HG03159 (cell line): ENCODE measurements around the gene LSM10.

Source experiments
- ATAC-seq: cut with Tn5 transposase; IDR thresholded peaks from one replicate; pipeline ENCODE4 v1.9.1; 2021; ENCODE audit warnings: mild to moderate bottlenecking, moderate library complexity; ENCODE audit not compliant: unreplicated experiment

Gene LSM10

DNA sequence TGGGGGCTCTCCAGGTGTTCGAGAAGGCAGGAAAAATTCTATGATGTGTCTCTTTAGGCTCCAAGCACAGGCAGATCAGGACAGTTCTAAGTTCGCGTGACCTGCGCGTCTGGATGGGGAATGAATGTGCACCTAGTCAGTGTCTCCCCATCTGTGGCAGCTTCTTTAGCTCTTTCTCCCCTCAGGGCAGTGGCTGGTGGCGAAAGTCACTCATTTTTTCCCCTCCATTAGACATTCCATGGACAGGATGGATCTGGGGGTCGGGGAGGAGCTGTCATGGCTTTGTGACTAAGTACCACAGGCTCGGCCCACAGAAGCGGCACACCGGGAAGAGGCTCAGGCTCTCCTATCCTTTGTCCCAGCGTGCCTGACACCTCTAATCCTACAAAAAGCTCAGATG is 43.2 kb downstream of the LSM10 start:
- no peak for ATAC-seq

DNA sequence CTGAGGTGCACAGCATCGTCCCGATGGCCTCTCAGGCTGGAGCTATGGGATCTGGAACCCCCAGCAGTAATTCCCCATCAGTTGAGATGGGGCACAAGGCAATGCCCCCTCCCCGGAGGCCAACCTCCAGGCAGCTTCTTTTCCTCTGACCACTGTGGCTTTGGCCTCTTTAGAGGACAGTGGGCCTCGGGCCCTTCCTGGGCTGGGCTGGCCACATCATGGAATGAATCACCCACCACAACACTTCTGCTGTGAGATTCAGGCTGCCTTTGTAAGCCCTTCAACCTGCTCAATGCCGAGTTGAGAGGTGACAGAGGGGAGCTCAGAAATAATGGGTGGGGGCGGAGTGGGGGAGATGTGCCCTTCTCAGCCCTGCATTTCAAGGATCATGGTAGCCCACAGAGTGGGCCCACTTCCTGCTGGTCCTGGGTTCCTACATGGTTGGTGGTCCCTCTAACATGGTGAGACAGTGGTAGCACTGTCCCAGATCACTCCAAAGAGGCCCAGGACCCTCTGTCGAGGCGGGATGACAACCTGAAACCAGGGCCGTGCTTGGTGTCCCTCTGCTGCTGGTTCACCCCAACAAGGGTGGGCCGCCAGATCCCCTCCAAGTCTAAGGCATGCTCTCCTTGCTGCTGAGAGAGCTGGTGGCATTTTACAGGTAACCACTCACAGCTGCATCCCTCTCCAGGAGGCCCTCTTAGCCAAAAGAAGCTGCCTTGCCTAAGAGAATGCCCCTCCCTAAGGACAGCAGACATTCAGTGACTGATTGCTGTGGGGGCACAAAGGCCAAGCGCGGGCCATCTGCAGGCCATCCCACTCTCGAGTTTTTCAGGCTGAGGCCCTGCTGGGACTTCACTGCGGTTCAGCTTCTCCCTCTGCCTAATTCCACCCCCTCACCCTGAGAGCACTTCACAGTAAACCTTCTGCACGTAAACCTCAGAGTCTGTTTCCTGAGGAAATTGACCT is 44.5 kb downstream of the LSM10 start:
- no peak for ATAC-seq

DNA sequence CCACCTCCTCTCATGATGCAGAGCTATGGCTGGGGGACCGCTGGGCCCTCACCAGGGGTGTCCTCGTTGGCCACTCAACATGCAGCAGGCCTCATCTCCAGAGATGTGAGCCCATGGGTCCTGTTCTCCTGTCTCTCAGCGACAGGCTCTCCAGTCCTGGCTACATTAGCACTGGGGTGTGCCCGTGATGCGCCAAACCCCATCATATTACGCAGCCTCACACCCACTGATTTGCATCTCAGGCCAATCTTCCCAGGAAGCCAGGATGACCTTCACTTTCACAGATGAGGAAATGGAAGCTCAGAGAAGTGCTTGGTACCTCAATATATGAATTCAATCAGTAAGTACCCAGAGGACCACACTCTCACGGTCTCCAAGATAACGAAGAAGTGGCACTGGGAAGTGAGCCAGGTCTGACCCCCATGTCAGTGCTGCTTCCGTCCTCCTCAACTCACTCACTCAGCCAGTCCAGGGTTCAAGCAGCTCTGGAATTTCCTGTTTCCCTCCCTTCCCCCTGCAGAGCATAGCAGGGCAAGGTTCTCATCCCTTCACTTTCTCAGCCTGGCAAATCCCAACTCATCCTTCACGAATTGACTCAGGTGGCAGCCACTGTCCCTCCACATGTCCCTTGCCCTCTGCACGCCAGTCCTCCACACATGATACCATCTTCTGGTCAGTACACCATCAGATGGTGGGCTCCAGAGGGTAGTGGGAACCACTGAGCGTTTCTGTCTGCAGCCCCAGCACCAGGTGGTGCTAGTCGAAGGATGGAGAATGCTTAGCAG is 45.4 kb downstream of the LSM10 start:
- ATAC-seq = no peak

DNA sequence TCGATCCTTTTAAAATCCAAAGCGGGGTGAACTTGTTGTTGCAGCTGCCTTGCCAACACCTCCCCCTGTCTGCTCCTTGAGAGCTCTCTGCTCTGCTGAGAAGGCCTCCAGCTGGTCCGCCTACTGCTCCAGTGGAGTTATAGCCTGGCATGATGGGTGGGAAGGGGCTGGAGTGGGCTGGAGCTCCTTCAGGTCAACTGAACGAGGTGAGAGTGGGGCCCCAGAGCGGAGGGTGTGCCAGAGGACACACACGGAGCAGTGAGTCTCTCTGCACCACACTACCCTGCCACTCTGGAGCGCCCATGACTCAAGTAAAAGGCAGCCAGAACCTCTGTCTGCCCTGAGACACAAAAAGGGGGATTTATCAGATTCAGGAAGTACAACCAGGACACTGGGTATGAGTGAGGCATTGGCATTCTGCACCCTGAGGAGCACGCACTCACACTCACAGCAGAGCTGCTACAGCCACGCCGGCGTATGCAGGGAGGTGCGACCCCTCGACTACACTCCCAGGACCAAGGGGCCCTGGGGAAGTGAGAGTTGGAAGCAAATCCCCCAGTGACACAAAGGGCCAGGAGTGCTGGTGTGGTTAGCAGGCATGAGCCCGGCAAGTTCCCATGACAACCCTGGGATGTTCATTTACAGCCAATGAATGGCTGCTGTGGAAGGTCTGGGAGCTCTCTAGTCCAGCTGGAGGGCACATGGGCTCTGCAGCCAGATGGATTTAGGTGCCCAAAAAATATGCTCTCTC is 46.3 kb downstream of the LSM10 start:
- ATAC-seq = no peak

DNA sequence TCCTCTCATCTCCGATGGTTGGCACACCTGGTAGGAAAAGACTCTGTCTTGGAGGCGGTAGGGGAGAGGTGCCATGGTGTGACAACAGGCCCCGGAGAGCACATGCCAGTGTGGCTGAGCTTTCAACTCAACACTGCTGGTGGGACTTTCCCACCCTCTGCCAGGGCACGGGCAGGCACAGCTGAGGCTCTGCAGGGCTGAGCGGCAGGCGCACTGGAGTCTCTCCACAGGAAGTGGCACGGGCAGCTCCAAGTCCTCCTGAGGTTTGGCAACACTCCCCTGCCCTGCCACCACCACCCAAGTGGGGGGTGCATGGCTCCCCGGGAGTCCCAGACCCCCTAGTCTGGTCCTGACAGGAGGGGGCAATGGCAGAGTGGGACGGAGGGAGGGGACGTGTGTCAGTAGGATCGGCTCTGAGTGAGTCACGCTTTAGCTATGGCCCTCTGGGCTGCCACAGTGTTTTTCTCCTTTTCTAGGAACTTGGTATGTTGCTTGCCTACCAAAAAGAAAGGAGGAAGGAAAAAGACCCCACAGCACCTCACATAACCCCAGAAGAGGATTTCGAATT is 47.0 kb downstream of the LSM10 start:
- ATAC-seq = no peak

DNA sequence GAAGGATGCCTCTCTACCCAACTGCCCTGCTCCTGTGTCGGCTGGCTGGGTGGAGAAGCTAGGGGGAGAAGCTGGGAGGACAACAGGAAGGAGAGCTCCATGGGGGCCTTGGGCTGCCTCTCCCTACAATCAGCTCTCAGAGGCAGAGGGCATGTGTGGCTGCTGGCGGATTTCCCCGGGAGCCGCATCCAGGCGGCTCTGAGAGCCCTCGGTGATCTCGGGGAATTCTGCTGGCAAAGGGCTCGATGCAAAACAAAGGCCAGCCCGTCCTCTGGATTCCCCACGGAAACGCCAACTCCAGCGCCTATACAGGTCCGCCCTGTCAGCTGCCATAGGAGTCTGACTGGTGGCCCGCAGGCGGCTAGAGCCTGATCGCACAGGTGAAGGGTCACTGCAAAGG is 47.9 kb downstream of the LSM10 start:
- ATAC-seq = no peak

DNA sequence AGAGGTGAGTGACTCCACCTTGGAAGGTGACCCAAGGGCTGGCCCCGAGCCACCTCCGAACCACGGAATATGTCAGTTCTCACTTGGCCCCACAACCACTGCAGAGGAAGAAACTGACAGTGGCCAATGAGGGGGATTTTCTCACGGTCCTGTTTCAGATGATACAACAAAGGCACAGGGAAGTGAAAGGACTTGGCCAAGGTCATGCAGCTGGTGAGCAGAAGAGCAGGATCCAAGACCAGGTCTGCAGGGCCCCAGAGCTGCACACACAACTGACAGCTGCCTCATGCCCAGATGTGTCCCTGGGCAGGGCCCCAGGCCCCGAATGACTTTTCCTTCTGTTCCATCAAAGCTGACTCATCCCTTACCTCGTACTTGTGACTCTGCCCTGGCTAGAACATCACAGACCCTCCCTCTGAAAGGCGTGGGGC is 48.5 kb downstream of the LSM10 start:
- ATAC-seq = peak; percentile 73

DNA sequence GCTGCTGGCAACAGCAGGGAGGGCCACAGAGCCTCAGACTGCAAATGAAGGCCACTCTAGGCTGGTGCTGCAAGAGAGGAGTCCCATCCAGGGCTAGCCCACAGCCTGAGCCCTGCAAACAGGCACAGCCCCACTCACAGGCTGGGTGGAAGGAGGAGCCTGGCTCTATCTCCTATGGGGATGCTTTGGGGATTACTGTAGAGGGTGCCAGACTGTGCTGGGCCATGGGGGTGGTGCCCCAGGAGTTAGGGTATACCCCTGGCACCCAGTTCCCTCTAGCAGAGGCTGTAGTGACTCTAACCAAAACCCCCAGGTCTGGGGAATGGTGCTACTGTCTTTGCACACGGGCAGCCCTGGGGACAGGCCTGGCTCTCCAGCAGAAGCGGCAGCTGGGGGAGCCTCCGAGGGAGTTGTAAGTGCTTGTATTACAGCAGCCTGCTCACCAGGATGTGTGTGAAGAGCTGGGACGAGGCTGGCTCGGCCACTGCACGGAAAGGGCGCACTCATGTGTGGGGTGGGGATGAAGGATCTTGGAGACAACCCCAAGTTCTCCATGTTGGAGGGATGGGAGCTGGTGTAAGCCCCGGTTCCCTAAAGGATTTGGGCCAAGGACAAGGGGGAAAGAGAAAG is 50.9 kb downstream of the LSM10 start:
- ATAC-seq = no peak

DNA sequence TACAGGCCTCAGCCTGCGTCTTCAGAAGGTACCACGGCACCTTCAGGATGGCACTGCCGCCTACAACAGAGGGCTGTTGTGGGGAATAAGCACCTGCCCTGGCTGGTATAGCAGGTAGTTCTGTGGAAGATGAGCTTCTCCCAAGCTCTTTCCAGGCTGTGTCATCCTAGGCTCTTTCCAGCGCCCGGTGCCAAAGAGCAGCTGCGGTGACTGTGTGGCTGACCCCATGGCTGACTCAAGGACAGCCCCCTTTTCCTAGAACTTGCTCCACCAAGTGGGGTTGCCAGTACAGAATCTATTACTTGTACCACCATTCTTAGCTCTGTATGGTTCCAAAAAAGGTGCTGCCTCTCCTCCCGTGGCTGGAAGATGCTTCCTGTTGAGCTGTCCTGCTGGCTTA is 52.4 kb downstream of the LSM10 start:
- ATAC-seq = no peak

DNA sequence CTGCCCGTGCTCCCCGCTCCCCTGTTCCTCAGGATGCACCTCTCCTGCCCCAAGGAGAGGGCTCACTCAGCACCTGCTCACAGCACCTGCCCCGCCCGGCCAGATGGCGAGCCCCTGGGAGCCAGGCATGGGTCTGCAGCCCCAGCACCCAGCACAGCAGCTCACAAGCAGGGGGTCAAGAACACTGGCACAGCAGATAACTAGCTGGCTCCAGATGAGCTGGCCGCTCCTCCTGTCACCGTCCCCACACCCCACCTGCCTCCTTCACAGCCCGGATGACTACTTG is 53.4 kb downstream of the LSM10 start:
- ATAC-seq = no peak

DNA sequence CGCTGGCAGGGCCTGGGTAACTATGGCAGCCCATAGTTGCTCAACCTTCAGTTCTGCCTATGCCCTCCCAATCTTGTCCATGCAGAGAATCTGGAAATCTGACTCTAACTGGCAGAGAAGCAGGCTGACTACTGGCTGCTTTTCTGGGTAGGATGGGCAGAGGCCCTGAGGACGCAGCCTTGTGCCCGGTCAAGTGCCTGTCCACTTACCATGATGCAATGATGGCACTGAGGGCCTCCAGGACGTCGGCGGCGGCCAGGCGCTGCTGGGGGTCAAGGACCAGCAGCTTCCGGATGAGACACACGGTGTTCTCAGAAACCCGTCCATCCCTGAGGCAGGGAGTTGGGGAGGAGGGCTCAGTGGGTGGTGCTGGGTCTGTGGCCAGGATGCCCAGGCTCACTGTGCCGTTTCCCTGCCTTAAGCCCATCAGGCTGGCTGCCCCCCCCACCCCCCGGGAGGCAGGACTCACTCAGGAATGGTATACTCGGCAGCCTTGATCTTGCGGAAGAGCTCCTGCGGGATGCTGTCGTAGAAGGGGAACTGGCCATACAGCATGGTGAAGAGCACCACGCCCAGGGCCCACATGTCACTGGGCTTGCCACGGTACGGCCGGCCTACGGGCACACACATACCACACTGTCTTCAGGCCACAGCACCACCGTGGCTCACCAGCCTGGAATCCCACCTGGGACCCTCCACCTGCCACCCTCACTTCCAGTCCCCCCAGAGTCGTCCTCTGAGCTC is 53.9 kb downstream of the LSM10 start:
- ATAC-seq = no peak
